SKM-1 treated with dmso at 0.1 percent for 144 hours (cell line): ENCODE measurements around the gene MAGEB5.
"Not testable (repeated sequence)": the region's sequence is repeated elsewhere in the genome, so short reads cannot be mapped to it uniquely, and the experiment has no call there.

ENCODE experiments used
- DNase-seq: peaks from one replicate; lab custom pipeline; 2025; ENCODE audit not compliant: unreplicated experiment; lab: John Stamatoyannopoulos, UW

Gene MAGEB5

GRCh38 chrX:26215869-26216268 is at the start of gene MAGEB5:
Gene MAGEB5 (plus strand): TSS chrX:26216169. CDS start chrX:26217302, 1,133 bp downstream.
- DNase-seq: no peak

GRCh38 chrX:26192204-26192603 is 23.8 kb upstream of the MAGEB5 start, which contains the start of gene MAGEB6:
Gene MAGEB6 (plus strand): TSS chrX:26192440. CDS start chrX:26193847, 1,407 bp downstream.
- no peak for DNase-seq

- DNase-seq: no peak
Observed at GRCh38 chrX:26203561-26203960, 12.4 kb upstream of the MAGEB5 start.

GRCh38 chrX:26204717-26205116 is 11.3 kb upstream of the MAGEB5 start:
- not testable (repeated sequence) for DNase-seq

- DNase-seq: no peak
Observed at GRCh38 chrX:26208012-26208411, 8.0 kb upstream of the MAGEB5 start.

- DNase-seq: no peak
Observed at GRCh38 chrX:26219351-26219750, 3.4 kb downstream of the MAGEB5 start.

- no peak for DNase-seq
Observed at GRCh38 chrX:26234177-26234576, 18.2 kb downstream of the MAGEB5 start.

GRCh38 chrX:26253526-26253925 is 37.6 kb downstream of the MAGEB5 start:
- no peak for DNase-seq

- no peak for DNase-seq
Observed at GRCh38 chrX:26254436-26254835, 38.5 kb downstream of the MAGEB5 start.

- no peak for DNase-seq
Observed at GRCh38 chrX:26262121-26262523, 46.2 kb downstream of the MAGEB5 start.
